Measurements from ENCODE around the gene KLHDC7A.
"Not testable (repeated sequence)": the region's sequence is repeated elsewhere in the genome, so short reads cannot be mapped to it uniquely, and the experiment has no call there.

The KLHDC7A gene

DNA sequence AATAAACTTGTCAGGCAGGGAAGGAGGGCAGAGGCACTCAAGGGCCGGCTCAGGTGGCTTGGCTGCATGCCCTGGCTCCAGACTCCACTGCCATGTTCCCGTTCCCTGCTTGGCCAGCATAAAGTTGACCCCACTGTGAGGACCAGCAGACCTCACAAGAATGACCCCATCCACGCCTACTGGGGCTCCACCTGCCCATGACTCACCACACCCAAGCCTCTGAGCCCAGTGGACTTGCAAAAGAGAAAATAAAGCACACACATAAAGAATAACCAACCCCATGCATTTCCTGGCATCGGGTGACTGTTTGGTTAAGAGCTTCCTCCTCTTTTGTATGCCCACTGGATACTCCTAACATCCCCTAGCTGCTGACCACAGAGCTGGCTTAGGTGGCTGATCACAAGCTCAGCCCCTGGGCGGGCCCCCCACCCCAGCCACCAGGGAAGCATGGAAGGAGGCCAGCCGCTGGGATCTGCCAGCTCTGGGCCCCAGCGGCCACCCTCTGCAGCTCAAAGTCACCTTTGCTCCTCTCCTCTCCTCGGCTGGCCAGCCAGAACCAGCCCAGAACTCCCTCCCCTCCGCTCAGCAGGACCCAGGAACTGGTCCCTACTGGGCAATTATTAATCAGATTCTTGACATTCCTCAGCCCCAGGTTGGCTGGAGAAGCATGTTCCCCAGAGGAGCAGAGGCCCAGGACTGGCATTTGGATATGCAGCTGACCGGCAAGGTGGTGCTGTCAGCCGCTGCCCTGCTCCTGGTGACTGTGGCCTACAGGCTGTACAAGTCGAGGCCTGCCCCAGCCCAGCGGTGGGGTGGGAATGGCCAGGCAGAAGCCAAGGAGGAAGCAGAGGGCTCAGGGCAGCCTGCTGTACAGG, at the start of gene KLHDC7A:
KLHDC7A (plus strand) TSS at position 616 of the 875 bp plus-strand sequence; CDS start at position 668, 52 bp downstream.
- DNase-seq (ENCODE audit: low read depth): no peak

DNA sequence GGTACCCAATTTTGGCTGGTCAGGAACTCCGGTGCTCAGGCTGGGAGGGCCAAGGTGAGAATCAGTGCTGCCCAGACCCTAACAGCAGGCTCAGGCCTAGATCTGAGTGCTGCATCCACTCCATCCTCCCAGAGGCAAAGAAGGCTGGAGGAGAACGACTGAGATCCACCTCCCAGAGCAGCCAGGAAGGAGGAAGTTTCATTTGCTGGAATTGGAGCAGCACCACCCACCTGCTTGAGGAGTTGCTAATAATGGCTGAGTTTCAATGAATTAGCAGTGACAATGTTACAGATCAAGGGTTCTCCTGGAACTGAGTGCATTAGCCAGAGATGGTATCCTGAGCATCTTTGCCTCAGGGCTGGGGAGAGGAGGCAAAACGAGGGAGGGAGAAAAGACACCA, 46.7 kb upstream of the KLHDC7A start:
- DNase-seq (ENCODE audit: low read depth): no peak

DNA sequence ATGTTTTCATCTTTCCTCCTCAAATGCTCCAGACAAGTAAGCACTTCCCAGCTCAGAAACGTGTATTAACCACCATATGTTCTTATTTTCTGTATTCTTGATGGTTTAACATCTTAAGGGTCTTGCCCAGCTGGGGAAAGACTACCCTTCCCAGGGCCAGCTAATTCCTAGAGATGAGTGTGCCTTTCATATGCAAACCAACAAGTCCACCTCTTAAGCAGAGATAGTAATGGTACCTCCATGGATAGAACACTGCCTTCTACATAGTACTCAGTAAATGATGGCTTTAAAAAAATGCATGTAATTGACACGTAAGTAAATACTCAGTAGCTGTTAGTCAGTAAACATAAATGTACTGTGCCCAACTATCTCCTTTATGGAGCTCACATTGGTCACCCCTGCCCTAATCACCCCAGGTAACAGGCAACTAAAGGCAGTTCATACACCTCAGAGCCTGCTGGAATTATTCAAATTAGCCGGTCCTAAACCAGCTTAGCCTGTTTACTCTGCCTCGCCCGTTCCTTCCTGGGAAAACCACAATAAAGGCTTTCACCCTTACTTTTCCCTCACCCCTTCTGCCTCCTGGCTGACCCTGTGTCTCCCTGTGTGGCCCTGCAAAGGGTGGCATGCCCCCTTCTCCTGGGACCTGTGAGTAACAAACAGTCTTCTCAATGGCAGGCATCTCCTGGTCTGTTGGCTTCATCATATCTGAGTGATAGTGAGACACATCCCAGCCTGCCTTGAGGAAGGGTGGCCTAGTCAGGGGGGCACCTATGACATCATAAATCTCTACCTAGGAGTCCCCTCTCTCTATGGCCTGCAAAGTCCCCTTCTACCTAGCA, 40.1 kb upstream of the KLHDC7A start:
- DNase-seq (ENCODE audit: low read depth): no peak

DNA sequence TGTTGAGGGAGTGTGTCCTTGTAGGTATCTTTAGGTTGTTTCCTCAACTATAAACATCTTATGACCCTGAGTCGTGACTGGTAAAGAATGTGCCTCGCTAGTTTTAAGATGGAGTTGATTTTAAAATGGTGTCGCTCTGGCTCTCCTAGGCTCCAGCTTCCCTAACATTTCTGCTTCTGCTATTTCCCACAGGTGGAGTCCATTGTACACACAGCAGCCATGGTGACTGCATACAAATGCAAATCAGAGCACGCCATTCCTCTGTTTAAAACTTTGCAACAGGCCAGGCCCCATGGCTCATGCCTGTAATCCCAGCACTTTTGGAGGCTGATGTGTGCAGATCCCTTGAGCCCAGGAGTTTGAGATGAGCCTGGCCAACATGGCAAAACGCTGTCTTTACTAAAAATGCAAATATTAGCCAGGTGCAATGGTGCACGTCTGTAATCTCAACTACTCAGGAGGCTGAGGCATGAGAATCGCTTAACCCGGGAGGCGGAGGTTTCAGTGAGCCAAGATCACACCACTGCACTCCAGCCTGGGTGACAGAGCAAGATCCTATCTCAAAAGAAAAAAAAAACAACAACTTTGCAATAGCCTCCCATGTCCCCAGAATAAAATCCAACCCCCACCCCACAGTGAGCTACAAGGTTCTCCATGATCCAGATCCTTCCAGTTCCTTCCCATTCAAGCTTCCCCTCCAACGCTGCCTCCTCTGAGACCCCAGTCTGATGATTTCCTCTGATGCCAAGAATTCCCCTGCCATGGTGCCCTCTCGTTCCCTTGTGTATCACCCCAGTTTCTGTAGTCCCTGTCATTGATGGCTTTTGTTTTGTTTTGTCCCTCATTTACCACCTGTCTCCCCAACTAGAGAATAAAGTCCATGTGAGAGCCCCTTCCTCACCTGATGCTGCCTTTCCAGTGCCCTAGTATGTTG, 36.9 kb upstream of the KLHDC7A start:
- DNase-seq (ENCODE audit: low read depth): no peak

DNA sequence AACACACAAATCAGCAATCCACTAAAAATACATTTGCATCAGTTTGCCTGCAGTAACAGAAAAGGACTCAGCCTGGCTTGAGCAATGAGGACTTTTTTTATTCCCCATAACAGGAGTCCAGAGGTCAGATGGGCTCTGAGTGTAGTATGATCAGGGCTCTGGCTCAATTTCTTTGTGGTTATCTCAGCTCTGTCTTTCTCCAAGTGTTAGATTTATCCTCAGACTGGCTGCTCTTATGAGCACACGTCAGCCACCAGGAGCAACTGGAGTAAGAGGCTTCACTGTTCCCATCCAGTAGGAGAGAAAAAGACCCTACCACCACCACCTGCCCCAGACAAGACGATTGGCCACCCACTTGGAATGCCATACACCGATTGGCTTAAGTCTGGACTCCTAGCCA, 36.2 kb upstream of the KLHDC7A start:
- no peak for DNase-seq (ENCODE audit: low read depth)

DNA sequence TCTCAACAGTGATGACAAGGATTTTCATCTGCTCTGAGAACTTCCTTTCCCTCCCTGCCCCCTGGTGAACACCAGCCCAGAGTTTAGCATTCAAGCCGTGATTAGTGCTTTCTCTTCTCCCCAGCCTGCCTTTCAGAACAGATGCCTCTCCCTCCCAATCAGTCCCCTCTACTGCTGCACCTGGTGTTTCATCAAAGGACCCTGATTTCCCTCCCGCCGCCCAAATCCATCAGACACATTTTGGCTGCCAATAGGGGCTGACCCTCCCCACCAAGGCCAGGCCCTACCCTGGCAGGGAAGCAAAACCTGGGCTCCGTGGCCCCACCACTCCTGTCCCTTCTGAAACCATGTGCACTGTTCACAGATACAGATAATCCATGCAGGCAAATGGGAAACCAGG, 34.0 kb upstream of the KLHDC7A start:
- DNase-seq (ENCODE audit: low read depth): no peak

DNA sequence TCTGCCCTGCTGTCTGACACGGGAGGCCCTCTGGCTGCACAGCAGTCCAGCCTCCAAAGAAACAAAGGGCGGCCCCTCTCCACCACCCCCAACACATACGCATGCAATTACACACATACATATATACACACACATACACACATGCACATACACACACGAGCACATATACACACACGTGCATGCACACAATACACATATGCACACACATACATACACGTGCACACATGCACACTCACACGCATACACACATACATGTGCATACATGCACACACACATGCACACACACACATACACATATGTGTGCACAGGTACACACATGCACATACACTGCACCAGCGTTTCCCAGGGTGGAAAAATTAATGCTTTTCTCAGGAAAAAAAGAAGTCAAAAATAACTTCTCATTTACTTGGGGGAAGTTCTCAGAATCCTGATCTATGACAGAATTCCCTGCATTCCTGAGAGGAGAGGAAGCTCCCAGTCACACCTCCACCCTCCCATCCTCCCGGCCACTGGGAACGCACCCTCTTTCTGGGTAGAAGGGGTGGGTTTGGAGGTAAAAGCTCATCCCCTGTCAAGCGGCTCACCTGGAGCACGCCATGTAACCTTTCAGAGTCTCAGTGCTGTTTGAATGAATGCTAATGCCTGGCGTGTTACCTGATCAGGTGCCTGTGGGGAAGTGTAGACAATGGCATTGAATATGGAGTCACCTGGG, 33.1 kb upstream of the KLHDC7A start:
- no peak for DNase-seq (ENCODE audit: low read depth)

DNA sequence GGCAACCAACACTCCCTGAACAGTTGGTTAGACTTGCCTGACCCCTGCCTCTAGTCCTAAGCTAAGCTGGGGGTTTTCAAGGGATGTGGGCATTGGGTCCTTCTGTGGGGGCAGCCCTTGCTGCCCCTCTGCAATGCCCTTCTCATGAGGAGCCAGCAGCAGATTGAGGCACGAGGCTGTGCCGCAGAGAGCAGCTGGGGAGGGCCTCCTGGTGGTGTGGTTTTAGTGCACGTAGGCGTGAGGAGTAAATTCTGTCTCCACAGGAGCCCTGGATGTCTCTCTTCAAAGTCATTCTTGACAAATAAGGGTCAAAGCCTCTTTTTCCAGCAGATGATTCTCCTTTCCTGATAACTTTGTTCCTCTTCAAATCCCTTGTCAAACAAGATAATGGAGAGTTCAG, 31.8 kb upstream of the KLHDC7A start:
- DNase-seq (ENCODE audit: low read depth): no peak

DNA sequence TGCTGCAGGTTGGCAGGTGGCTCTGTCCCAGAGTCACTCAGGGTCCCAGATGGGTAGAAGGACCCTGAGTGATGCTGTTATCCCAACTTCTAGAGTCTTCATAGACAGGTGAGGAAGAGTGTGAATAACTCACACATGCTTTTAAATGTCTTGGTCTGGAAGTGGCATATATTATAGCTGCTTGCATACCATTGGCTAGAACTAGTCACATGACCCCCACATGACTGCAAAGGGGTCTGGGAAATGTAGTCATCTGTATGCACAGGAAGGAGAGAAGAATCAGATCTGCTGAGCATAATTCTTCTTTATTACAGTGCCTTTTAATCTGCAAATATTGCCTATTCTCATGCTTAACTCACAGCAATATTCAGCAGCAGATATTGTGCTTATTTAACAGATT, 28.2 kb upstream of the KLHDC7A start:
- DNase-seq (ENCODE audit: low read depth): no peak

DNA sequence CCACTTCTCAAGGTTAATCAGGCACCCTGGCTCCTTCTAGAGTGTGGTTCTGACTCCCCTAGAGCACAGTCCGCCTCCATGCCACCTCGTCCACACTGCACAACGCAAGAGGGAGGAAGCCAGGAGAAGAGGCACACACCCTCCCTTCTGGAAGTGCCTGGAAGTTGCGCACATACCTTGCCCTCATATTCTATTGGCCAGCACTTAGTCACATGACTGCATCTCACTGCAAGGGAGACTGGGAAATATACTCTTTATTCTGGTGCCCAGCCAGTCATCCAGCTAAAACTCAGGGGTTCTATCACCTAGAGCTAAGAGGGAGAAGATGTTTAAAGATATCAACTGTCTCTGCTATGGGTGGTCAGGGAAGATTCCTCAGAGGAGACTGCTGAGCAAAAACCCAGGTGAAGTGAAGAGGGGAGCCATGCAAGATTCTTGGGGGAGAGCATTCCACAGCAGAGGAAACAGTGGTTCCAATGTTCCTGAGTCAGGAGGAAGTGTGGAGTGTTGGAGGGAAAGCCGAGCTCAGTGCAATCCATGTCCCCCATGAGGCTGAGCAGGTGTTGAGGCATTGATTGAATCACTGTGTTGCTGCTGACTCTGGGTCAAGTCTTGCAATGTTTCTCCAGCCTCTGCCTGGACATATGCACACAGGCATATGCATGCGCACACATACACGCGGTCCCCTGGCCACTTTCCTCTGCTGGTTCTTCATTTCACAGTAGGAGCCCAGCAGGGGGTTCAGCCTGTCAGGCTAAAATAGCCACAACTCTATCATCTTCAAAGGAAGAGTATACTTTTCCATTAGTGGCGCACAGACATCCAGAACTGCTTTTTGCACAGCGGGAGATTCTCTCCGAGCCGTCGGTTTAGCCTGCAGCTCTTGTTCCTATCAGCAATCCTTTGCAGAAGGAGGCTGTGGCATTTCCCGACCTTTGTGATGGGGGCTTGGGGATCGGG, 22.3 kb upstream of the KLHDC7A start:
- no peak for DNase-seq (ENCODE audit: low read depth)

DNA sequence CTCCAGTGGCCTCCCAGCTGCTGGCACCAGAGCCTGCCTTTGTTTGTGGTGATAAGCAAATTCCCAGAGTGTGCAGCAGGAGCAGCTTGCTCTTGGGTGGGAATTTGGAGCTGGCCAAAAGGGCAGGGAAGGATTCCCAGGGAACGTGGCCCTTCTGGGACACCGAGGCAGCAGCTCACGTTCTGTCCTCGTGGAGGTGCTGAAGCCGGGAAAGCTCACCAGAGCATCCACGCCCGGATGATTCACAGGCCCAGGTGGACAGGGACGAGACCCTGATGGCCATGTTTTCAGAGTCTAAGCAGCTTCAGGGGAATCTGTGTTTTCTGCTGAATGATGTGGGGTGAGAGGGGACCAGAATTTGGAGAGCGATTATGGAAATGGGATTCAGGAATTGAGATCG, 19.1 kb upstream of the KLHDC7A start:
- DNase-seq (ENCODE audit: low read depth): no peak

DNA sequence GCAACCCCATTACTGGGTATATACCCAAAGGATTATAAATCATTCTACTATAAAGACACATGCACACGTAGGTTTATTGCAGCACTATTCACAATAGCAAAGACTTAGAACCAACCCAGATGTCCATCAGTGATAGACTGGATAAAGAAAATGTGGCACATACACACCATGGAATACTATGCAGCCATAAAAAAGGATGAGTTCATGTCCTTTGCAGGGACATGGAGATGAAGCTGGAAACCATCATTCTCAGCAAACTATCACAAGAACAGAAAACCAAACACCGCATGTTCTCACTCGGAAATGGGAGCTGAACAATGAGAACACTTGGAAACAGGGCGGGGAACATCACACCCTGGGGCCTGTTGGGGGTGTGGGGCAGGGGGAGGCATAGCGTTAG, 18.2 kb upstream of the KLHDC7A start:
- DNase-seq (ENCODE audit: low read depth): not testable (repeated sequence)

DNA sequence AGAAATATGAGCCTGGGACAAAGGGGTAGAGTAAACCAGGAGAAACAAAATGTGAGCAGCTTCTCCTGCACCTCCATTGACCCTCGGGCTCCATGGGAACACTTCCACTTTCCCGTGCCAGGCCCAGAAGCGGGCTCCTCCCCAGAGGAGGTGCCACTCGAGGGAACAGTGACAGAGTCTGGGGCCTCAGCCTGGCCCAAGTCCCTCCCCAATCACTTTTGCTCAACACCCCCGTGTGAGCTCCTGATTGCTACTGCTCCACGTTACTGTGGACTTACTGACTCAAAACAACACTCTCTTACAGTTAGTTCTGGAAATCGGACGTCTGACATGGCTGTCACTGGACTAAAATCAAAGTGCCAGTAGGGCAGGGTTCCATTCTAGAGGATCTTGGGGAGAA, 17.7 kb upstream of the KLHDC7A start:
- no peak for DNase-seq (ENCODE audit: low read depth)

DNA sequence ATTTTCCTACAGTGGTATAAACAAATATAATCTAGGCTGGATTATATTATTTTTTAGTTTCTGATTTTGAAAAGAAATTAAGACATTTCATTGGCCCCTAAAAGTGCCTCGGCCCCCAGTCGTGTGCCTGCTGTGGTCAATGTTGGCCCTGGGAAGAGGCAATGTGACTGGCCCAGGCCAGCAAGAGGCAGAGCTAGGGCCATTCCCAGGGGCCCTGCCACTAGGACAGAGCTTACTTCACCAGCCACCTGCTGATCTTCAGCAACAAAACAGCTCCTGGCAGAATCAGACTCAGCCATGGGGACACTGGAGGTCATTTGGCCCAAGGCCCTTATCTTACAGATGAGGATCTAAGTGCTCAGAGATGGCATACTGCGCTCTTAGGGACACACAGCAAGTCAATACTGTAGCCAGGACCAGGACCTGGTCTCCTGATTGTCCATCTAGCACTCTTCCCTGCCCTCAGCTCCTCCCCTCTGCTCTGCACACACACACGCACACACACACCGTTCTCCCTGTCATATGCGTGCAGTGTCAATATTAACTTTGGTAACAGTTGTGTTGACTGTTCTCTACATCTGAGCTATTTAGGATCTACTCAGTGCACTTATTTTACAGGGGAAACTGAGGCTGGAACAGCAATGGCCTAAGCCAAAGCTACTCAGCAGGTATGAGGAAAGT, 16.6 kb upstream of the KLHDC7A start:
- DNase-seq (ENCODE audit: low read depth): no peak

DNA sequence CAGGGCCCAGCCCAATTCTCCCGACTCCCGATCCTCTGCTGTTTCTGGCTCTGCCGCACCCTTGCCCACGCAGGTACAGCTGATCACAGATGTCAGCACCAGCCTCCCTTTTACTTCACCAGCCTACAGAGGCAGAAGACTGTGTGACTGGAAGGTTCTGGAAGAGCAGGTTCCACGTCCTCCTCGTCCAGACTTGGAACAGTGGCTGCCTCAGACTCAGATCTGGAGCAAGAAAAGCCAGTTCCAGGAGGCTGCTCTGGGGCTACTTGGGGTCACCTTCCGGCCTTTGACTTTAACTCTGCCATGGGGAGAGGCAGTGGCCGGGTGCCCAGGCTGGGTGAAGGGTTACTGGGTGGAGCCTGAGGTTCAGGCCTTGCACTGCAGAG, 16.1 kb upstream of the KLHDC7A start:
- no peak for DNase-seq (ENCODE audit: low read depth)

DNA sequence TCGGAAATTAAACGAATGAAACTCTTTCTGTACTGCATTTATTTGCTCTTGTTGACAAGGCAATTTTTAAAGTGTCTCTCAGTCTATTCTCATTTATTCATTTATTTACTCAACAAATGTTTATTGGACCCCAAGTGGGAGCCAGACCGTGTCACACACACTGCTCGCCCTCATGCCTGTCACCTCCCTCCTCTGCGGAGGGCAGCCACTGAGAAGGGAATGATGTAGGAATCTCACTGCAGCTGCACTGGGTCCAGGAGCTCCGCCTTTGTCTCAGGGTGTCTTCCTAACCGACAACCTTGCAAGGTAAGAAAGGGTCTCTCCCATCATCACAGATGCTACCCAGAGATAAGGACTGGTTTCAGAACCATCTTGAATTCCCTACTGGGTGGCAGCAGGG, 14.1 kb upstream of the KLHDC7A start:
- DNase-seq (ENCODE audit: low read depth): no peak

DNA sequence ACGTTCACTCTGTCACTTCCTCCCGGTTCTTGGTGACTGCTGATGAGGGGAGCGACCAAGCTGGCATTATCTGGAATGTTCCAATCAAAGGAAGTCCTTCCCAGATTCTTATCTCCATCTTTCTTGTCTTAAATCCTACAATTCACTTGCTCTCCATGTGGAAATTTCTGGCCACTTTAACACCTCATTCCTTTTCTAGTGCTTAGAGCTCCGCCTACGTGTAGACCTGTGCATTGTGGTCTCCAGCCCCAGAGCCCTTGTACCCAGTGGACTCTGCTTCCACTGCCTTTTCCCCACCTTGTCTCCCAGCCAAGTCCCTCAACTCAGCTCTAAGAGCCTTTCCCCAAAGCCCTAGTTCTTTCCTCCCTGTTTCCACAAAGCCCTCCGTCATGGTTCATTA, 12.2 kb upstream of the KLHDC7A start:
- DNase-seq (ENCODE audit: low read depth): no peak

DNA sequence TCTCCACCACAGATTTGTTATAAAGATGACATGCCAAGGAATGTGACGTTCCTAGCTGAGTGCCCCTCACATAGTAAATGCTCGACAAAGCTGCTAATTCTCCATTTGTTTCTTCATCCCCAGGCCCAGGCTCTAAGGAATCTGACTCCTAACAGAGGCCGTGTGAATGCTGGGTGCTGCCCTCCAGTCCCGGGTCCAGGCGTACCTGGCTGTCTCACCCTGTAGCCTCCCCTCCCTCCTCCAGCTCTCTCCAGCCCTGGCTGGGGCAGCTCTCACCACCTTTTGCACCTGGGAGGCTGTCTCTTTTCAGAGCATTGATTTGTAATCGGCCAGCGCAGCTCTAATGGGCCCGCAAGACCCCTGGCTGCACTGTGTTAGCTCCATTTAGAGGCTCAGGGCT, 11.2 kb upstream of the KLHDC7A start:
- no peak for DNase-seq (ENCODE audit: low read depth)

DNA sequence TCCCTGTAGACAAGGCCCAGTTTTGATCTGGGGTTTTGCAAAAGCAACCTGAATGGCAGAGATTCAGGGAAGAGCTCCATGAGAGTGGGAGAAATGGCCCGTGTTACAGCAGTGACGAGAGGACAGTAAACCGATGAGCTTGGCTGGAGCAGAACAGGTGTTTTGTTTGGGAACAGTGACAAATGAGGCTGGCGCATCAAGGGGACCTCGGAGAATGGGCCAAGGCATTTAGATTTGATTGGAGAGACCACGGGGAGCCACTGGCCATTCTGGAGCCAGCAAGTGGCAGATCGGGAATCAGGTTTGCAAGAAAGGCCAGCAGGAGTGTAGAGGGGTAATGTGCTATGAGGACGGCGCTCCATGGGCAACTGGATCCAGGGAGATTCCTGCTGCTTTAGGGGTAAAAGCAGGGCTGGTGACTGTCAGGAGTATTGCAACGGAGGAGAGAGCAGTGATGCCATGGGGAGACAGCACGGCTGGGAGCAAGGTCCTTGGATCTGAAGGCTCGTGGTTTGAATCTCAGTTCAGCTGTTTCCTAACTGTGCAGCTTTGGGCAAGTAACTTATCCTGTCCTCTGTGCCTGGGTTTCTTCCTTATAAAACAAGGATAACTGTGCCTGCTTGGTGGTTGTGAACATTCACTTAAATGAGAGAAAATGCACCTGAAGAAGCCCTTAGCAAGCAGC, 9.9 kb upstream of the KLHDC7A start:
- no peak for DNase-seq (ENCODE audit: low read depth)
